Ramos (cell line): Measurements from ENCODE around the gene ITGA1.

ENCODE experiments used
- in situ Hi-C: fragments of 300-500 bp; cut with MboI; formaldehyde crosslinking; loops from one replicate; pipeline ENCODE4 v1.14.3; 2022; ENCODE audit warnings: low sequenced_read_pairs; ENCODE audit not compliant: unreplicated experiment

Gene ITGA1

GRCh38 chr5:52987711-52988331 lies 200.1 kb downstream of the ITGA1 start:
- in situ Hi-C loops: no loop called here

- in situ Hi-C loops: no loop called here
Observed at GRCh38 chr5:52988335-52989024, 200.8 kb downstream of the ITGA1 start.

GRCh38 chr5:52989025-52989780 lies 201.5 kb downstream of the ITGA1 start, which contains the start of gene ITGA2:
Gene ITGA2, plus strand, starts transcription at chr5:52989352. Its CDS starts 117 bp downstream, at chr5:52989469.
- in situ Hi-C loops: no loop called here

- in situ Hi-C loops: no loop called here
Observed at GRCh38 chr5:52989781-52990527, 202.2 kb downstream of the ITGA1 start.

- in situ Hi-C loops: no loop called here
Observed at GRCh38 chr5:52990528-52990925, 202.8 kb downstream of the ITGA1 start.

- in situ Hi-C loops: no loop called here
Observed at GRCh38 chr5:52993367-52993766, 205.7 kb downstream of the ITGA1 start.

- in situ Hi-C loops: no loop called here
Observed at GRCh38 chr5:52994266-52994665, 206.6 kb downstream of the ITGA1 start.

- in situ Hi-C loops: no loop called here
Observed at GRCh38 chr5:52995095-52995494, 207.4 kb downstream of the ITGA1 start.

GRCh38 chr5:52995914-52996313 lies 208.2 kb downstream of the ITGA1 start:
- in situ Hi-C loops: no loop called here

GRCh38 chr5:52996979-52997378 lies 209.3 kb downstream of the ITGA1 start:
- in situ Hi-C loops: no loop called here

GRCh38 chr5:52997424-52997823 lies 209.7 kb downstream of the ITGA1 start:
- in situ Hi-C loops: no loop called here

GRCh38 chr5:52998552-52999313 lies 211.0 kb downstream of the ITGA1 start:
- in situ Hi-C loops: no loop called here

GRCh38 chr5:52999344-52999949 lies 211.7 kb downstream of the ITGA1 start:
- in situ Hi-C loops: no loop called here

GRCh38 chr5:53001541-53001940 lies 213.8 kb downstream of the ITGA1 start:
- in situ Hi-C loops: no loop called here

- in situ Hi-C loops: no loop called here
Observed at GRCh38 chr5:53002491-53002890, 214.8 kb downstream of the ITGA1 start.

GRCh38 chr5:53003144-53003543 lies 215.4 kb downstream of the ITGA1 start:
- in situ Hi-C loops: no loop called here

- in situ Hi-C loops: no loop called here
Observed at GRCh38 chr5:53006911-53007890, 219.5 kb downstream of the ITGA1 start.

- in situ Hi-C loops: no loop called here
Observed at GRCh38 chr5:53008751-53009150, 221.0 kb downstream of the ITGA1 start.
